Kidney tubule cell (primary cell): ENCODE measurements around the gene NID2.

Experiments used
- DNase-seq: peaks from one replicate; pipeline ENCODE4 v3.0.0-alpha.2; 2018; ENCODE audit warnings: low spot score

Gene NID2

DNA sequence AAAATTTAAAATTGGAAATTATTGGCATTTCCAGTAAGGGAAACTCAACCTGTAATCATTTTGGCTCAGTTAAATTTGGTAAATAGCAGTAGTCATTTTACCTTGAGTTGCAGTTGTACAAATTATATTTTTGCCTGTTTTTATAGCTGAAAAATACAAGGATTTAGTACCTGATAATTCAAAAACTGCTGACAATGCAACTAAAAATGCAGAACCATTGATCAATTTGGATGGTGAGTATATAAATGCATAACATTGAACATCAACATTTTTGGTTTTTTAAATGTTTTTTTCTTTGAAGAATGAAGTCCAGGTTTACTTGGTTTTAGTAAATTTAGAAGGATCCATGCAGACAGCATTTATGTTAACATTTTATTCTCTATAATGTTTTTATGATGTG, 70.5 kb downstream of the NID2 start:
- no peak for DNase-seq

DNA sequence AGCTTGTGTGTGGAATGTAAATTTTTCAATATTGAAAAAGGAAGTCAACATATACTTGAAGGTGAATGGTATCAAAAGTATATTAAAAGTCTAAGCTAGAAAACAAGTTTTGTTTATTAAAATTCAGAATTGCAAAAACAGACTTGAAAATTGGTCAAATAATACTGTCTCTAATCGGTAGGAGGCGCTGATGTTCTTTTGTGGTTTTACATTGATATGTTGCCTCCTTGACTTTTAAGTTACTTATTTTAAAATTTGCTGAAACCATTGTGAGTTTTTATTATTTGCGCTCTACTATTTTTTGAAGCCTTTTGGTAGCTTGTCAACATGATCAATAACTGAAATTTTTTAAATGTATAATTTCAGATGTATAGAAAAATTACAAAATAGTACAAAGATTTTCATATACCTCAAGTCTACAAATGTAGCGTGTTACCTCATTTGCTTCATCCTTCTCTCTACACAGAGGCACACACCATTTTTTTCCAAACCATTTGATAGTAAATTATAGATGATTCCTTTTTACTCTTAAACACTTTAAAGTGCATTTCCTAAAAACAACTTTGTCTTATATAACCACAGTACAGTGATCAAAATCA, 72.6 kb downstream of the NID2 start:
- peak; percentile 35 for DNase-seq

DNA sequence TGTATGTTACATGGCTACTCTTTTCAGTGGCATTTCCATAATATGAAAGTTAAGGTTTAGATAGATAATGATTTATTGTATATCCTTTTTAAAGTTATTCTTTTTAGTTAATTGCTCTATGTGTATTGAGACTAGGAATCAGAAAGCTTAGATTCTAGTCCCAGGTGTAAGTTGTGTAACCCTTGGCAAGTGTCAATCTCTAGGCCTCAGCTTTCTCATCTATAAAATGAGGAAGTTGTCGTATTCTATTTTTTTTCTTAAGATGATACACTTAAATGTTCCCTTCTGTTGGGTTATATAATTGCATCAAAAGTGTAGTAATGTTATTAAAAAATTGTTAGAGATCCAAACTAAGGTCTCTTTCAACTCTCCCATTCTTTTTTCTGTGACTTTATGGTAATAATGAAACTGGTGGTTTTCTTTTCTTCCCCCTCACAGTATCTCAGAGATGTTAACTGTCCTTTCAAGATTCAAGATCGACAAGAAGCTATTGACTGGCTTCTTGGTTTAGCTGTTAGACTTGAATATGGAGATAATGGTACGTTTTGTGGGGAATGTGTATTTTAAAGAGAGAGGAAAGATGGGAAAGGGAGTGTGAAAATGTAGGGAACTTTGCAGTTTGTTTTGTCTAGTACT, 75.5 kb downstream of the NID2 start:
- no peak for DNase-seq

DNA sequence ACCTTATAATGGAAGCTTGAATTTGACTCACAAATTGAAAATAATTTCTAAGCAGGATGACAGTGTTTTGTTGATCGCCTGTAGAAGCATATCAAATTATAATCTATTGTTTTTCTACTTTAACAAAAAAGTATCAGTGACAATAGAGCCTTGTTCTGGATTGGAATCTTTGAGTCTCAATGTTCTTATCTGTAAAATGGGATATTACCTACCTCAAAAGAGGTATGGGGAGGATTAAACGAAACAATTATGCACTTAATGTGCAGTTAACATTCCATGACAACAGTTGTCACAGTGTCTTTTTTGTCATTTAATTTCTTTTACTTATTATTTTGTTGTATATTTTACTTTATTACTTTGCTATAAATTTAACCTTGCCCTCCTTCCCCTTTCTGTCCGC, 78.4 kb downstream of the NID2 start:
- no peak for DNase-seq

DNA sequence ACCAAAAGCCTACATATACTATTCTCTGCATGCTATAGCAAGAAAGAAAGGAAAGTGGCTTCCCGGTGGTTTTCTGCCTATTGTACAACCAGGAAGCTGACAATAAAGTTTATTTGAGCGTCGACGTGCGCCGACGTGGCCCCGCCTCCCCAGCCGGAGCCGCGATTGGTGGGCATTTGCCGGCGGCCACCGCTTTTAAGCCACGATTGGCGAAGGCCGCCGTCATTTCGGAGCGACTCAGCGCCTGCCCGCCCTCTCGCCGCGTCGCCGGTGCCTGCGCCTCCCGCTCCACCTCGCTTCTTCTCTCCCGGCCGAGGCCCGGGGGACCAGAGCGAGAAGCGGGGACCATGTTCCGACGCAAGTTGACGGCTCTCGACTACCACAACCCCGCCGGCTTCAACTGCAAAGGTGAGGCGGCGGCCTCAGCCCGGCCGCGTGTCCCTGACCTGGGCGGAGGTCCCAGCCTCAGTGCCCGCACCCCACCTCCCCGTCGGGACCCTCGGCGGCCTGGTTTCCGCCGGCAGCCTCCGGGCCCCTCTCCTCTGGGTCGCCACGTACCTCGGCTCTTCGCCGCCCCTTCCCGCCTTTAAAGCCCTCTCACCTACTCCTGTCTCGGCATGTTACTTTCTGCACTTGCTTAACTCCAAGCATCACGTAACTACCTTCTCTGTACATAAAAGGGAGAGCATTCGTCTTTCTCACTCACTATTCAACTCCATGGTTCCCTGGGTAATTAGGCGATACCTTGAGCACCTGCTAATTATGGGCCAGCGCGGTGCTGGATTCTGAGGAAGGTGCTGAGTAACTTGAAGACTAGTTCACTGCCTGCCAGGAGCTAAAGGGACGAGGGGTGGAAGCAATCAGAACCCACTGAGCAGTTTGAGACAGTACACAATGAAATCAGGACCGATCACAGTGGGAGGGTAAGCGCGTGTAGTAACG, 79.3 kb downstream of the NID2 start, which contains the start of gene RTRAF:
Gene RTRAF (plus strand): TSS at position 254 of the 942 bp plus-strand sequence. CDS start 94 bp downstream, at position 348.
- DNase-seq: peak; percentile 94

DNA sequence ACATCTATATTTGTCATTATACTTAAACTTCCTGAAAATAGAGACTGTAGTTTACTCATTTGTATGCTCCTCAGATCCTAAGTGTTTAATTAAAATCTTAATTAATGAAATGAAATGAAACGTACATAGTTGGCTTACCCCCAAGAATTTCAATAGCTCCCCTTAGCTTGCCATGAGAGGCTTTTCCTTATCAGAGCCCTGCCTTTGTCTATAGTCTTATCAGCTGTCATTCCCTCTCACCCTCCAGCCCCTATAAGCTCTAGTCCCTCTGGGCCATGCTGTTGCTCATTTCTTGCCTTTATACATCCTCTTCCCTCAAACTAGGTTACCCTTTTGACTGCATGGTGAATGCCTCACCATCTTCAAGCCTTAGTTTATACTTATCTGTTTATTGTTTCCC, 80.6 kb downstream of the NID2 start:
- no peak for DNase-seq

DNA sequence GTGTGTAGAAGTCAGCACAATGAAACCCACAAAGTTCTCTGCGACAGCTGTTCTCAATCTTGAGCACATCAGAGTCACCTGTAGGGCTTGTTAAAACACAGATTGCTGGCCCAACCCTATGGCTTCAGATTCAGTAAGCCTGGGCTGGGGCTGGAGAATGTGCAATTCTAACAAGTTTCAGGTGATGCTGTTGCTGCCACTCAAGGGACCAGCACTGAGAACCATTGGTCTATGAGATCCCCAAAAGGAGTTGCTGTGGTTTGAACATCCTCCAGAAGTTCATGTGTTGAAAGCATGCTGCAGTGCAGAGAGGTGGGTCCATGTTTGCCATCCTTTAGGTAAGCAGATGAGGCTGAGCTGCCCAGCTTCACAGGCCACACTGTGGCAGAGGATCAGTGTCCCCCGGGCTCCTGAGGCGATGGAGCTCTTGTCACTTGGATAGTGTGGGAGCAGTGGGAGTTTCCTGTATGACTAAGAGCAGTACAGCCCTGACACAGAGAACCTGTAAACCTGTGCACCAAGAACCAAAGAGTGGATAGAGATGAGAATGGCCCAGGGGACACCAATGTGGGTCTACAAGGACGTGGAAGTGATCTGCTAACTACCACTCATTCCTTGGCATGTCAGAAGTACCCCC, 87.5 kb downstream of the NID2 start:
- no peak for DNase-seq

DNA sequence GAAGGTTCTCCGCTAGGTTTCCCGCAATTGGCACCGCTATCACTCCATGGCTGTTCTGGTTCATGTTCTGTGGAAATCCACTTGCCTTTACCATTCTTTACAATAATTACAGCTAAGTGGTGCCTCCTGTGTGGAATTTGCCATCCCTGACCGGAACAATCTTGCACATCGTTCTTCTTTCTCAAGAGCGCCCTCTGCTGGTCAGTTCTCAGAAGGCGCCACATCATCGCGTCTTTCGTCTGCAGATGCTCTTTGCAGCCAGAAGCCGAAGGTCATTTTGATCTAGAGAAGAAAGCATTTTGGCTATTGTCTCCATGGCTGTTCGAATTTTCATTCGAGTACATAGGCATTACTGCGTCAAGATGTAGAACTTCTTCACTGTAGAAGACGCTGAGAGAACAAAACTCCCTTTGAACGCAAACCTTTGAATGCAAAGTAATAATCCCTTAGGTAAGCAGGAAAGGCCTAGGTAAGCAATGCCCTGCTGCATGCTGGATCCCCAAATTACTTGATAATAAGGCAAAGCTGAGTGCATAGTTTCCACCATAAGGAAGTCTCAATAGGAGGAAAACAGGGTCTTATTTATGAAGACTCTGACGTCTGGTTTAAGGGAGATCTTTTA, 89.7 kb downstream of the NID2 start:
- peak; percentile 73 for DNase-seq

DNA sequence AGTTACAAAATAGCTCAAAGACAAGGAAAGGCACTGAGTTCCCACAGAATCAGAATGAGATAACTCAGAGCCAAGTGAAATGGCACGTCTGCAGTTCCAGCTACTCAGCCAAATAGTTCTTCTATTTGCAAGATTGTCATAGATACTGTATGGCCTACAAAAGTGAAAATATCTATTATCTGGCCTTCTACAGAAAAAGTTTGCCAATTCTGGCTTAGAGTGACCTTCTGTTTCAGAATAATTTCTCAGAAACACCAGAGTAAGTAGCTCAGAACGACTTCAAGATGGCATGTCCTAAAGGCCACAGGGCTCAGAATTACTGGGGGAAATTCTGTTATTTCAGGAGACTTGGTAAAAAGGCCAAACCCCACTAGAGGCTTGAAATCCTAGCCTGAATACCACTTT, 90.2 kb downstream of the NID2 start:
- no peak for DNase-seq

DNA sequence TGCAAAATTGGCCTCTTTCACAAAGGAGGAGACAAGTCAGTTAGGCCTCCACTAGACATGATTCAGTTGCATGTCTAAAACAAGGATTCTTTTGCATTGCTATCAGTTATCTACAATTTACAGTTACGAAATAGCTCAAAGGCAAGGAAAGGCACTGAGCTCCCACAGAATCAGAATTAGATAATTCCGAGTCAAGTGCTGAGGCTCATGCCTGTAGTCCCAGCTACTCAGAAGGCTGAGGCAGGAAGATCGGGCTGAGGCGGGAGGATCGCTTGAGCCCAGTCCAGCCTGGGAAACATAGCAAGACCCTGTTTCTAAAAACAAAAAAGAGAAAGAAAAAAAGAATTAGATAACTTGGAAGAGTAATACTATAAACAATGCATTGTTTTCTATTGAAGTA, 91.8 kb downstream of the NID2 start:
- DNase-seq: no peak

DNA sequence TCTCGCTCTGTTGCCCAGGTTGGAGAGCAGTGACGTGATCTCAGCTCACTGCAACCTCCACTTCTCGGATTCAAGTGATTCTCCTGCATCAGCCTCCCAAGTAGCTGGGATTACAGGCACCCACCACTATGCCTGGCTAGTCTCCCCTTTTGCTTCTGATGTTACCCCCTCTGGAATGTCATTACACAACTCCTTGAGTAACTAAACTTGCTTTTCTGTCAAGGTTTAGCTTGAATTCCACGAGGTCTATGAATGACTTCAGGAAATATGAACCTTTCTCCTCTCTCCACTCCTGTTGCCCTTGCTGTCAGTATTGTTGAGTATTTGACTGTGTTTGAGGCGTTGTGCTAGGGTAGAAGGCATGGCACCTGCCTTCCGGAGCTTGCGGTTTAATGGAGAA, 96.3 kb downstream of the NID2 start:
- DNase-seq: no peak

DNA sequence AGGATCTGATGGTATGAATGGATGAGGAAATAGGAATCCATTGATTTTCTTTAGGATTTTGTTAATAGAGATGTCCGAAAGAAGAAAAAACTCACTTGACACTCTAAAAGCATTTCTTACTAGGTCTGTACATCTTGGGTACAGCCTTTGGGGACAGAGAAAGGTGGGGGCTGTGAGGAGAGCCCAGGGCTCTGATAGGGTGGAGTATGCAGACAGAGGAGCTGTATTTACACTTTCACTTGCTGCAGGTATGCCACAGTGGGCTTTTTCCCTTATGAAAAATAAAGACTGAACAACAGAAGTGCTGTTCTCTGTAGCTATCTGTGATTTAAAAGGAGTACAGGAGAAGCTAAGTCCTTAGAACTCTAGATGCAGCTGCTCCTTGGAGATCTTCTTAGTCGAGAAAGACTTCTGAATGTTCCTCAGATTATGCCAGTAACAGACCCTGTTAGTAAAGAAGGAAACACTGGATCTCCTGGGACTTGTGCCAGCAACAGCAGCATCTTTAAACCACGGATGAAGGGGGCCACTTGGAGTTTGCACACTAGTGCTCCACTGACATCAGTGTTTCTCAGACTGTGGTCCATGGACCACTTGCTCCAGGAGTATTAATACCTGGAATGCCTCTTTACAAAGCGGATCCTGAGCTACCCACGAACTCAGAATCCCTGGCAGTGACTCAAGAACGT, 98.9 kb downstream of the NID2 start:
- DNase-seq: no peak

DNA sequence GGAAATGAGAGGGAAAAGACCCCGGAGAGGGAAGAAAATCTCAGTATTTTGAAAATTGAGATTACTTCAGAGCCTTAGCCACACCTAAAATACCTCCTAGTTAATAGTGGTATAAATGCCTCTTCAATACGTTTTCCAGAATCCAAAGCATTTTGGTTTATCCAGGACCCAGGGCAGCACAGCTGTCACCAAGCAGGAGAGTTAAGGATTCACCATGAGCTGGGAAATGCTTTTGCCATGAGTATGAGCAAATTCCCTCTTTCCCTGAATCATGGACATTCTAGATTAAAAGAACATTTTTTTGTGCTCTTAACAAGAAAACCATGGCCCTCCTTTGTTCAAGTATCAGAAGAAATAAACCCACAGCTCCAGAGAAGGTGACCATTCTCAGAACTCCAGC, 101.3 kb downstream of the NID2 start:
- no peak for DNase-seq

DNA sequence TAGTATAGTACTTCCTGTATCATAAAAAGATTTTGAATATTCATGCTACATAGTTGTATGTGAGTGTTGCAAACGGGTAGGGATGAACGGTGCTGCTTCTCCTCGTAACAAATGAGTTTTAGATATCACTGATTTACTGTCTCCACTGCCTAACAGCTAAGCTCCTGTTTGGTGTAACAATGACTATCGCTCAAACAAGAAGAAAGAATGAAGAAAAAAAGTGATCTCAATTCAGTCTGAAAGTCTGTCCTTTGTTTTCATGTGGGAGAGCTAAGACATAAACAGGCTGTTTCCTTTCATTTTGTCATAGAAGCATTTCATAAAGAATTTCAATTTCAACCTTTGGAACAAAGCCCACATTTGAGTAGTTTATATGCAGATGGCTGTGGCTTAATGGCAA, 105.6 kb downstream of the NID2 start:
- DNase-seq: no peak

DNA sequence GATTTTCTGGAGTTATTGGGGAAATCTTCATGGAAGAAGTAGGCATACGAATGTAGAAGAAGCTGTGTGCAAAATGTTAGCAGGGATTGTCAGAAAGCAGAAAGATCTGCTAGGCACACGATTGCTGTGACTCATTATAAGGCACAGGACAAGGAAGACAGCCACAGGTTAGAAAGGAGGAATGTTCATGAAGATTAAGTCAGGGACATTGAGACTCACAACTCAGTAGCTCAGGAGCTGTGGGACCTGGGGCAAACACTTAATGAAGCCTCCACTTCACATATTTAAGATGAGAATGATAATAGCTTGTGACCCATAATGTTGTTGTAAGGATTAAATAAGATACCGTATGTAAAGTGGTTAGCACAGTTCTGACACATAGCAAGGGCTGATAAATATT, 106.1 kb downstream of the NID2 start:
- DNase-seq: peak; percentile 29

DNA sequence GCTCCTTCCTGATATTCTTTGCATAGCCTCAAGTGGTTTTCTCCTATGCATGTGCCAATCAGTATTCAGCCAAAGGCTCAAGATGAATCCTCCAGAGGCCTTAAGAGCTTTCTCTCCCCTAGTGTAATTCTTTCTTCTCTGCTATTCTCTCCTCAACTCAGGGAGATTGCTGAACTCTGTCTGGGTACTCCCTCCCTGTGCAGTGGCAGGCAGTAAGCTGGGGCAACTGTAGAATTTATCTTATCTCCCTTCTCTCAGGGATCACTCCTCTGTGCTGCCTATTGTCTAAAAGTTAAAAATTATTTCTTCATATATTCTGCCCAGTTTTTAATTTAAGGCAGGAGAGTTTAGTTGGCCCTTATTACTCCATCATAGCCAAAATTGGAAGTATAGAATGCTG, 108.0 kb downstream of the NID2 start:
- no peak for DNase-seq

DNA sequence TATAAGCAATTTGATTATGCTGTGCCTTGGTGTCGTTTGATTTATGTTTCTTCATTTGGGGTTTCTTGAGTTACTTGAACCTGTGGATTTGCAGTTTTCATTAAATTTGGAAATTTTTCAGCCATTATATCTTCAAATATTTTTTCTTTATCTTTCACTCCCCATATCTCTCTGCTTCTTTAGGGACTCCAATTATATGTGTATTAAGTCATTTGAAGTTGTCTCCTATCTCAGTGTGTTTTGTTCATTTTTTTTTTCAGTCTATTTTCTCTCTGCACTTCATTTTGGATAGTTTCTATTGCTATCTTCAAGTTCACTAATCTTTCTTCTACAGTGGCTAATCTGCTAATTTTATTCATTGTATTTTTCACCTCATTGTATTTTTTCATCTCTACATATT, 108.9 kb downstream of the NID2 start:
- DNase-seq: no peak

DNA sequence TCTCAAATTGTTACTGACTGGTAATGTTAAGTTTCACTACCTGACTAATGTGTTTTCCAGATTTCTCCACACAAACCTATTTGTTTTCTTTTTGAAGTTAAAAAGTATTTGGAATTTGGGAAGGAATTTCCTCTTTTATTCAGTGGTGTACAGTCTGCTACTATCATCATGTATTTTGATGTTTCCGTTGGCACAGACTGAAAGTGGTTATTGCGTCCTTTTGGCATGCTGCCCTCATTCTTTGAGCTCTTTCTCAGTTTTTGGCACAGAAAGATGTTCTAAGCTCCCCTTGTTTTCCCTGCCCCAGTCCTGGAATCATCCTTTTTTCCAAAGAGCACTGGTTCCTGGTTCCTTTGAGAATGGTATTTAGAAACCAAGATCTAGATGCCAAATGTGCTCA, 110.9 kb downstream of the NID2 start:
- DNase-seq: no peak
